HG02943 (cell line): ENCODE measurements around the gene RAET1L.
"Not testable (repeated sequence)": the region's sequence is repeated elsewhere in the genome, so short reads cannot be mapped to it uniquely, and the experiment has no call there.

Experiments
- ATAC-seq: cut with Tn5 transposase; IDR thresholded peaks from one replicate; pipeline ENCODE4 v1.9.1; 2021; ENCODE audit warnings: mild to moderate bottlenecking, low read depth, moderate library complexity; ENCODE audit not compliant: unreplicated experiment

RAET1L gene

GRCh38 chr6:150018846-150019580, 6.3 kb downstream of the RAET1L start:
- no peak for ATAC-seq

DNA sequence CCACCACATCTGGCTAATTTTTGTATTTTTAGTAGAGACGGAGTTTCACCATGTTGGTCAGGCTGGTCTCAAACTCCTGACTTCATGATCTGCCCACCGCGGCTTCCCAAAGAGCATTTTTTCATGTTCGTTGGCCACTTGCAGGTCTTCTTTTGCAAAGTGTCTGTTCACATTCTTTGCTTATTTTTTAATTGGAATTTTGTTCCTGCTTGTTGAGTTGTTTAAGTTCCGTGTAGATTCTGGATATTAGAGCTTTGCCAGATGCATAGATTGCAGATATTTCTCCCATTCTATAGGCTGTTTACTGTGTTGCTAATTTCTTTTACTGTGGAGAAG, 8.2 kb downstream of the RAET1L start:
- not testable (repeated sequence) for ATAC-seq

DNA sequence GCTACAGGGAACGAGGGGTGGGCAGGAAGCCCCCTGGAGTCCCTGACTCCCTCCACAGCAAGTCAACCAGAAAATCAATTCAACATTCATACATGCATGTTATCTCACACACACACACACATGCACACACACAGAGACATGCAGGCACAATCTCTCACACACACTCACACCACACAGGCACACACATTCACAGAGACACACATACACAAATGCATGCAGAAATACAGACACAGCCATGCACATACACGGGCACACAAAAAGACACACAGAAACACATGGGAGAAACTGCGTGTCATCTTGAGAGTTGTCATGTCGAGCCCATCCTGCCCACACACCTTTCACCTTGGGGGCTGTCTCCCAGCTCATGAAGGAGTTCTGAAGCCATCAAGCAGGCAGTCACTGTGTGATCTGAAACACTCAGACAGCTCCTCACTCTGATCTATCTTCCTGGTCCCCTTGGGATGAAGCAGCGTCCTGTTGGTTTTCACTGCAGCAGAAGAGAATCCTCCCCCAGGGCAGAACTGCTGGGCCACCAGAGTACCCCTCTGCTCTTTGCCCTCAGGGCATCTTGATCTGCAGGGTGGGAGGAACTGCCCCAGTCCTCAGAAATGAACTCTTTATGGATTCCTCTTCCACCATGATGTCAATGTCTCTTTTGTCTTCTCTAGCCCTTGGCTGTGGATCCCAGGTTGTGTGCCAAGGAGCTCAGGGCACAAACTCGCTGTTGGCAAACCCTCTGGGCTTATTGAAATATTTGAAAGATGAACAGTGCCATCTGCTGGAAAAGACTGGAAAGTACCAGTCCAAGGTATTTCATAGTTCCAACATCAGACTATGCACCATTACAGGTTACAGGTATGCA, 8.8 kb downstream of the RAET1L start:
- peak; percentile 70 for ATAC-seq

DNA sequence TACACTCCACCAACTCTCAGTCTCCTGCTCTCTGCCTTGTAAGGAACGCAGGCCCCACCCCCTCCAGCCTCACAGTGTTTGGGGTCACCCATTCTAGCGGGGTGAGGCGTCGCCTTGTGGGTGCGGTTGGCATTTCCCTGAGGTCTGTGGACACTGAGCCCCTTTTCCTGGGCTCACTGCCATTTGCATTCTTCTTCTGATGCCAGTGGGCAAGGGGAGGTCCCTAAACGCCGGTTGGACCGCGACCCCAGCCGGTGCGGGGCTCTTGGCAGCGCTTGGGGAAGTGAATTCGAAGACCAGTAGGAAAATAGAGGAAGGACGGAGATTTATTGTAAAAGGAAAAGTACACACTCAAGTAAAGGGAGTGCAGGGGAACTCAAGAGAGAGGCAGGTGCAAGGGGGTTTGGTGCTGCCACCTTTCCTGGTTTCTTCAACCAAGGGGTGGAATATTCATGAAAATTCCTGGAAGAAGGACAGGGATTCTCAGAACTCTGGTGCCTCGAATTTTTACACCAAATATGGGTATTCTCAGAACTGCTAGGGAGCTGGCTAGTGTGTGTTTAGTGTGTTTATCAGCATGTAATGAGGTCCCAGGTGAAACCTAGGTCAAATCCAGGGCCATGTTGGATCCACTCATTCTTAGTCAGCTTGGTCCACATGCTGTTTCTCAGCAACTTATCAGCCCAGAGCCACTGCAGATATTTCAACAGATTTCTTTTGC, 9.9 kb downstream of the RAET1L start:
- ATAC-seq, result not testable (repeated sequence)

DNA sequence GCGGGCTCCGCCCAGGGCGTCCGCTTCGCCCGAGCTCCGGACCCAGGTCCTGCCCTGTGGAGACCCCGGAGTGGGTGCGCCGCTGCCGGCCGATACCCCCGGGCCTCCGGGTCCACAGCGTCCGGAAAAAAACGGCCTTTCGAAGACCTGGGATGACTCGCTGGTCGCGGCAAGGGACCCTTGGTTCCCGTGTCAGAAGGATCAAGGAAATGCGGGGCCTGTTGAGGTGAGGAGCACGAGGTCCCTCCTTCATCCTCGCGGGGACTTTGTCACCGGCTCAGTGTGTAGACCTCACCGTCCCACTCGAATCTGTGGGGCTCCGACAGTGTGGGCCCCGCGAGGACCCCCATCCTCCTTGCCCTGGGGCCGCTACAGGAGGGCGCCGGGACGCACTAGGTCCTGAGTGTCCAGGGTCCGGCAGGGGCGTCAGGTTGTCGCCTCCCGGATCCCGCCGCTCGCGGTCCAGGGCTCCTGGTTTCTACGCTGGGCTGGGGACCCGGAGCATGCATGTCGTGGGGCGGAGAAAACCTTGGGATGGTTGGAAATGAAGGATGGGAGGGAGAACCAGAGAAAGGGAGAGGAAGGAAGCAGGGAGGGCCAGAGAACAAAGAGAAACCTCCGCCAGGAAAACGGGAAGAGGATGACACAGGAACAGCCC, 10.6 kb downstream of the RAET1L start:
- not testable (repeated sequence) for ATAC-seq

DNA sequence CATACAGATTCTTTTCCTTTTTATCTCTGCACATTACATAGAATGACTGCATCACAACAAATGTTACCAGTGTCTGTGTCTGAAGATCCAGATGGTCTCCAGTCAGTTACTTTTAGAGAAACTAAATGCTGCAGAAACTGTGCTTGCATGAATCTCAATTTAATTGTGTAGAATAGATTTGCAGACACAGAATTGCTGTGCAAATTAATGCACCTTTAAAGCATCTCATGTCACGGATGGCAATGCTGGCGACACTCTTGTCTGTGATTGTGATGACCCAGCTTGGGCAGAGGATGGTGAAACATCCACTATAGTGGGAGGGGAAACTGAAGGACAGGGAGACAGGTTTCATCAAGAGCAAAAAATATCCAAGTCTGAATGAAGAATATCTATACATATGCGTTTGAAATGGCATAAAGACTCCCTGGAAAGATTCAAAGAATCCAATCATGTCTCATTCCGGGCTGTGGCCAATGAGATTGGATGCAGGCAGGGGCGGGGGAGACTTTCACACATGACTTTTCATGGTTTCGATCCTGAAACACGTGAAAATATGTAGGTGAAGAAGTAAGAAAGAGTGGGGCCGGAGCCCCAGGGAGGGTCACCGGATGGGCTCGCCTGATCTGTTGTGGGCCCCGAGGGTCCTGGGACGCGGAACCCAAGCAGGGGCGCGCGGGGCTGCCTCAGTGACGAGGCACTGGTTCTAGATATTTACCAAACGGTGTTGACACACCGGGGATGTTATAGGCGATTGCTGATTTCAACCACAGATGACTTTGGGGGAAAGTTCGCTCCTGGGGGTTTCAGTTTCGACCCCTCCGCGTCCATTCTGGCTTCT, 11.3 kb downstream of the RAET1L start:
- ATAC-seq, result not testable (repeated sequence)

GRCh38 chr6:150012846-150013784, 12.2 kb downstream of the RAET1L start:
- not testable (repeated sequence) for ATAC-seq

GRCh38 chr6:150008588-150008987, 16.7 kb downstream of the RAET1L start:
- ATAC-seq, result no peak

GRCh38 chr6:150006961-150007464, 18.3 kb downstream of the RAET1L start:
- ATAC-seq, result no peak

DNA sequence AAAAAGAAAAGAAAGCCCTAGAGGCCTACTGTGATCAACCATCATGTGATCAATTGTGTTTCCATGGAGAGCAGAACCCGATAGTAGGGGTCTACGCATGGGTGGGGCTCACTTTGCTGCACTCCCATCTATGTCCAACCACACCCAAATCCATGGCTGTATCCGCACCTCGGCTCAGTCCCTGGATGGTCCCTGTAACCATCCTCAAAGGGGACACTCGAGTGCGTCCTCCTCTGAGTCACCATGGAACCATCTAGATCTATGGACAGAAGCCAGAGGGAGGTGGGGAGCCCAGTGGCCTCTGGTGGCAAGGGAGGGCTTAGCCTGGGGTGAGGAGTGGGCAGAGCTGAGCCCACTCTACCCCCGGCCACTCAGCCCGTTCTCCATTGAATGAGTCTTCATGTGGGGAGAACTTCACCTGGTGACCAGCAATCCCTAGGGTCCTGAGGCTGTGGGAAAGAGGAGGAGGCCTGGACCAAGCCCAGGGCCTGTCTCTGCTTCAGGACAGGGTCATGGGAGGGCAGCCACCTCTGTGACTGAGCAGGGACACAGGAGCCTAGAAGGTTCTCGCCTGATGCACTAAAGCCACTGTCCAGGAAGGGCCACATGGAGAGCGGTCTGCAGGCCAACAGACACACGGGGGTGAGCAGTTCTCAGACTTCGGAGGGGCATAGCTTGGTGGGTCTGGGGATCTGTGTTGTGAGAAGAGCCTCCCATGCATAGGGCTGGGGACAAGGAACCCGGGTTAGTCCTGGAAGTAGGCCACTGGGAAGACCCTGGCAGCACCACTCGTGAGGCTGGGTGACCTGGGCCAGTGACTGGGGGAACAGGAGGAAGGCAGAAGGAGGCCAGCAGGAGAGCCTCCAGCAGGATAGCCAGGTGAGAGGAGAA, 19.3 kb downstream of the RAET1L start:
- no peak for ATAC-seq

DNA sequence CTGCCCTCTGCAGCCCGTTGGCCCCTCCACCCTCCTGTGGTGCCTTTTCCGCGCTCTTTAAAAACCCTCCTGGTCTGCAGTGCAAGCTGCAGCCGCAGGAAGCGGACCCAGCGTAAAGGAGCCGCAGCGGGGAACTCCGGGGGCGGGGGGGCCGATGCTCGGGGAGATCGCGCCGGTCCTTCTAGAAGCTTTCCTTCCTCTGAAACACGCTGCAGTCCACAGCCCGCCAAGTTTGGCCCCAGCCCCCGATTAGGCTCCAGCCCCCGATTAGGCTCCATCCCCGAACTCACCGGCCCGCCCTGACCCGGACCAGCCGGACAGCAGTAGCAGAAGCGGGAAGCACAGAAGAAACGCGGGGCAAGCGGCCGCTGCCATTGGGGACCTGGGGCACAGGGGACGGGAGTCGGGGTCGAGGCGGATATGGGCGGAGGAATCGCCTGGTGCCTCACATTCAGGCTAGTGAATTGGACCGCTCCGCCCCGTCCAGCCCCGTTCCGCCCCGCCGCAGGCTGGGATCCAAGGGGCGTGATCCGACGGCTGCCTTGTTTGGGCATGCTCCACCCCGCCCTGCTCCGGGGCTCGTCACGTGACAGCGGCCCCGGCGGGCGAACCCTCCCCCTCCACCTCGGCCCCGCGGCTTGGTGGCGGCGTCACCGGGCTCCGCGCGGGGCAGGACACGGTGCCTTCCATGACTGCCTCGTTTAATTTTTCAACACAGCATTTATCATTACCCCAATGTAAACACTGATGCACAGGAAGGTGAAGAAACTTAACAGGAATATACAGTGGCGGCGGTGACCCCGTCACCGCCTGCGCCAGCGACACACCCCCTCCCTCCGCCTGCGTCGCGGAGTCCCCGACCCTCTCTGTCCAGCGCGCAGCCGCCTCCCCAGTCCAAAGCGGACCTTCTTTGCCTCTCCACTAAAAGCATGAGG, 20.3 kb downstream of the RAET1L start:
- peak; percentile 65 for ATAC-seq

- ATAC-seq, result peak; percentile 11
These were observed 21.1 kb downstream of the RAET1L start for GRCh38 chr6:150004101-150004782.

DNA sequence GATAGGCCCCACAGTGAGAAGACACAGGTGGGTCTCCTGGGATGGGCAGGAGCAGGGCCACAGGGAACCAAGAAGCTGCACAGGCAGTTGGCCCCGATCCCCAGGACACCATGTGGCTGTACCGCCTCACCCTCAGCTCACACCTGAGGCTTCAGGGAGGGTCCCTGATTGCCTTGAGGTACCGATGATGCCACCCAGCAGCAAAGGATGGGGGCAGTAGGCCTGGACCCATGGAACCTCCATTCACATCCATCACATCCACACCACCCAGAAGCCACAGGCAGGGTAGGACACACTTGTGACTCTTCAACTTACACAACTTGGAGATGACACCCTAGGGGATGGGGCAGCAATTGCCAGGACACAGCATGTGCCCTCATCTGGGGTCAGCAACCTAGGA, 21.7 kb downstream of the RAET1L start:
- ATAC-seq, result not testable (repeated sequence)

- no peak for ATAC-seq
These were observed 22.6 kb downstream of the RAET1L start for GRCh38 chr6:150002710-150003109.

DNA sequence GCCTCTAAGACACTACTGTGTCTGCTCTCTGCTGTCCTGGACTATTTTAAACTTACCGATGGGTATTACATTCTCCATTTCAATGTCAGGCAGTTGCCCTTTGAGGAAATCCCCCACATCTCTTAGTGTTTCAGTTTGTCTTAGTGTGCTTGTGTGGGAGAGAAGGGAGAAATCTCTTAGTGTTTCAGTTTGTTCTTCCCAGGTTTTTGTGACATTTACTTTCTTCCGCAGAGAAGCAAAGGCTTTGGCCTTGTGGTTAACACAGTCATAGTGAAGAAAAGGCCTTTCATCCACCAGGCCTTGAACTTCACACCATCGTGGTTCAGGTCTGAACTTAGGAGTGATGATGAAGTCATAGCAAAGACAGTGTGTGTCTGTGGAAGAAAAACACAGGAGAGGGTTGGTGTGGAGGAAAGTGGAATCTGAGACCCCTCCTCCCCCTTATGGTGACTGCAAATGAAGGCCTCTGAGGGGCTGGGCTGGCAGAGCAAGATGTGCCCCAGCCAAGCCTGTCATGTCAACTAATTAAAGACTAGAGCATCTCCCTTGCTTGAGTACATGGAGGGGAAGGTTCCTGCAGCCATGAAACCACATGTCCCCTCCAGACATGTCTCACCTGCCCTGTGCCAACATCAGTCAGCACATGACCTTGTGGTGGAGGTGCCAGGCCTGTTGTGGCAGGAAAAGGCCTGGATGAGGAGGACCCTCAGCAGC, 23.9 kb downstream of the RAET1L start:
- no peak for ATAC-seq
